Mucosa of descending colon (tissue), 3 donors: ENCODE data around the gene NLRP1. TPM values are rescaled to one million over a fixed set of nuclear protein-coding genes. Genes with fewer than 3 reads are reported as not detected.

Source experiments
- ATAC-seq: fragments of 200-7000 bp; cut with Tn5 transposase; one replicate; pipeline ENCODE4 v1.9.1; 2020; ENCODE audit warnings: mild to moderate bottlenecking, moderate library complexity
- DNase-seq, 3 donors: peaks; one replicate each; pipeline ENCODE4 v3.0.0-alpha.2; 2020
- H3K36me3 ChIP-seq: fragments of 200-600 bp; one replicate; pipeline ENCODE4 v1.8.0; 2021; ENCODE audit warnings: low read depth, mild to moderate bottlenecking
- H3K4me1 ChIP-seq: fragments of 200-600 bp; one replicate; pipeline ENCODE4 v1.8.0; 2021; ENCODE audit warnings: low read depth, mild to moderate bottlenecking
- H3K4me3 ChIP-seq: fragments of 200-600 bp; one replicate; pipeline ENCODE4 v1.8.0; 2021; ENCODE audit warnings: mild to moderate bottlenecking
- H3K9me3 ChIP-seq: fragments of 200-600 bp; one replicate; pipeline ENCODE4 v1.8.0; 2021; ENCODE audit warnings: mild to moderate bottlenecking
- CTCF ChIP-seq: fragments of 200-600 bp; IDR thresholded peaks from one replicate; pipeline ENCODE4 v1.8.0; 2022; ENCODE audit warnings: antibody characterized with exemption, mild to moderate bottlenecking
- intact Hi-C, 2 donors: fragments of 100-400 bp; cut with DNase I in 1 of 2; cut with micrococcal nuclease in 1 of 2; formaldehyde crosslinking; loops; one replicate each; pipeline versions ENCODE4 v1.11.0 to v1.11.1; 2022; cut with DNase I, micrococcal nuclease
- total RNA-seq, 3 donors: library from RNA; stranded (reverse); fragmentation: NEBNext Ultra II Directional in 2 of 3; extraction: Animal tissue kit (Norgen Biotek cat#: 25700) in 2 of 3; gene quantifications; one replicate each; pipeline versions ENCODE4 v1.2.1 to v1.2.4, GENCODE V29; 2021 to 2023
- donor health status: DM: no; HTN: no; CAD: no; lungs with moderate emphysema.
- donor health status: DM: no; HTN: no; CAD: no.
- donor health status: DM: no; HTN: yes; CAD: no.

The NLRP1 gene
- total RNA-seq, 3 donors from 2014 or later: 4.6 to 13.9 (median 8.0) TPM

- DNase-seq: no peak
- peaks cover under 1% of the 10 kb centered on the region for H3K4me1 ChIP-seq
- H3K4me3 ChIP-seq: no peak overlapping the region
- intact Hi-C loops: no loop called here
- TF ChIP-seq CTCF: no peak
- no peaks in the 10 kb centered on the region for H3K9me3 ChIP-seq
- ATAC-seq: no peak
- no peaks in the 10 kb centered on the region for H3K36me3 ChIP-seq
These were observed 91.3 kb downstream of the NLRP1 start for GRCh38 chr17:5492970-5493369.

GRCh38 chr17:5488752-5489151, 95.6 kb downstream of the NLRP1 start:
- Histone ChIP-seq H3K4me1 (peaks cover 19% of the 10 kb centered on the region), H3K36me3 (no peaks in the 10 kb centered on the region), H3K4me3 (no peak overlapping the region), H3K9me3 (no peaks in the 10 kb centered on the region)
- ATAC-seq: no peak
- TF ChIP-seq CTCF: no peak
- no peak for DNase-seq
- intact Hi-C loops: no loop called here

GRCh38 chr17:5486206-5487124, 97.8 kb downstream of the NLRP1 start, which contains the start of gene MIS12:
TSS of gene MIS12 (plus strand) at chr17:5486566. CDS start at chr17:5488863, 2,297 bp downstream.
- H3K4me1 ChIP-seq: peaks cover 19% of the 10 kb centered on the region
- ATAC-seq (peak; percentile 96), DNase-seq (peak; percentile 95 to 99 (median 98))
- H3K4me3 ChIP-seq: peak within 1 kb of the TSS; percentile 85
- H3K36me3 ChIP-seq: no peaks in the 10 kb centered on the region
- no peak for TF ChIP-seq CTCF
- intact Hi-C loops: no loop called here
- no peaks in the 10 kb centered on the region for H3K9me3 ChIP-seq

- ATAC-seq (peak; percentile 5), DNase-seq (no peak)
- peak within 1 kb of the TSS; percentile 85 for H3K4me3 ChIP-seq
- intact Hi-C loops: no loop called here
- no peaks in the 10 kb centered on the region for H3K9me3 ChIP-seq
- TF ChIP-seq CTCF: no peak
- no peaks in the 10 kb centered on the region for H3K36me3 ChIP-seq
- H3K4me1 ChIP-seq: peaks cover 19% of the 10 kb centered on the region
These were observed 98.8 kb downstream of the NLRP1 start, which contains the start of gene DERL2 for GRCh38 chr17:5485270-5486205. TSS of gene DERL2 (minus strand) at chr17:5486178. CDS start at chr17:5486161, 17 bp downstream.

GRCh38 chr17:5481451-5481850, 102.9 kb downstream of the NLRP1 start:
- peaks cover 8% of the 10 kb centered on the region for H3K36me3 ChIP-seq
- no peak for TF ChIP-seq CTCF
- no peak overlapping the region for H3K4me3 ChIP-seq
- H3K9me3 ChIP-seq: no peaks in the 10 kb centered on the region
- intact Hi-C loops: no loop called here
- ATAC-seq (no peak), DNase-seq (no peak)
- peaks cover 10% of the 10 kb centered on the region for H3K4me1 ChIP-seq
